ENCODE results near the gene FAM114A1. TPM values are rescaled to one million over a fixed set of nuclear protein-coding genes. Genes with fewer than 3 reads are reported as not detected.

FAM114A1 gene
- total and polyA plus RNA-seq, 2 experiments from 2014 or later, result 32.2 to 39.9 TPM

DNA sequence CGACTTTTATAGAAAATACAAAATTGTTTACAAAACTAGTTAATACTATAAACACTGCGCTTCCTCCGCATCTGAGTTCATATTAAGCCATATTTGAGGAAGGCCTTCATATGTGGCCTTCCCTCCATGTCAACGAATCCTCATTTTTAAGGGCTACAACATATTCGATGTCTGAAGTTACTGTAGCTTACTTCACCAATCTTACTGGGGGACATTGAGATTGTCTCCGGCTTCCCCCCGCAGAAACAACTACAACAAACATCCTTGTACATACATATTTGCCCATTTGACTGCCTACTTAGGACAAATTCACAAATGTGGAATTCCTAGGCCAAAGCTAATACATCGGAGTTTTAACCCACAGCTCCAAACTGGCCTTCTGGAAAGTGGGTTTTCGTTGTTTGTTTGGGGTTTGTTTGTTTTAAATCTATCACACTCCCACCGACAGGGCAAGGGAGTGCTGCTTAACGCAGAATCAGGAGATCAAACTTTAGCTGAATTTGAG is 581 bp upstream of the FAM114A1 start:
- no peak for DNase-seq (ENCODE audit: low read depth in 1 of 2, low spot score in 1 of 2)
- Histone ChIP-seq H3K9me3 (ENCODE audit: low read depth) (no peaks in the 10 kb centered on the region), H3K4me3 (peak overlapping the region; percentile 44), H3K36me3 (no peaks in the 10 kb centered on the region), H3K4me1 (ENCODE audit: low read depth) (peaks cover 7% of the 10 kb centered on the region), H3K27ac (peak overlapping the region; percentile 77), H3K27me3 (no peaks in the 10 kb centered on the region)
- no peak for TF ChIP-seq CTCF (IDR thresholded peaks at IDR 0.05; ENCODE audit: low read depth, low read length)

DNA sequence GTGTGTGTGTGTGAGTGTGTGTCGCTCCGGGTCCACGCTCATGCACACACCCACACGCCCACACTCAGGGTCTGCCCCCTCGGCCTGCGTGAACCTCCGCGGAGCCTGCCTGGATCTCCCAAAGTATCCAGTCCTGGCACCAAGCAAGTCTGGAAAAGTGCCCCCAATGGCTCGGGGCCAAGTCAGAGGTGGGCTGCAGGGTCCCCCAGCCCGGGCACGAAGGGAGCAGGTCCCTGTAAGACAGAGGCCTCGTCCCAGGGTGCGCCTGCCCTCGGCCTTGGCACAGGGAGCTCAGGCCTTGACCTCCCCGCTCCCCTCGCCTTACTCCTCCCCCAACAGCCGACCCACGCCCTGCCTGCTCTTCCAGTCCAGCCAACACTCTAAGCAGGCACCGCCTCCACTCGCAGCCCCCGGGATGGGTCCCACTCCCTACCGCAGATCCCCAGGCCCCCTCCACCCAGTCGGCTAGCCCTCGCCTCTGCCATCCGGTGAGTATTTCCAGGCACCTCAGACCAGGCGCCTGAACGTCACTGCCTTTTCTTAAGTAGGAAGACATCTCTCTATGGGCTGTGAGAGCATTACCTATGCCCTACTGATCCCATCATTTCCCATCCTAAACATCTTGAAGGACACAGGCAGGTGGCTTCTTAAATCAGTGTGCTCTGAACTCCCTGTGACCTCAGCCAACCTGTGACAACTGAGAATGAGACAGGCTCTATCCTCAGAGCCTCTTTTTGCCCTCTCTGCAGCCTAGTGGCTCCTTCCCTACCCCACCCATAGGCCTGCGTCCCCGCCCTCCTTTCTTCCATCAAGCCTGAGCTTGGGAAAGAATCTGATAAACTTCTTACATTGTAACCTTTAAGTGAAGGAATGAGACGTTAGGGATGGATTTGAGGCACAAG is 704 bp downstream of the FAM114A1 start:
- Histone ChIP-seq H3K4me1 (ENCODE audit: low read depth) (peaks cover 7% of the 10 kb centered on the region), H3K27me3 (no peaks in the 10 kb centered on the region), H3K27ac (peak overlapping the region; percentile 77), H3K4me3 (peak overlapping the region; percentile 44), H3K9me3 (ENCODE audit: low read depth) (no peaks in the 10 kb centered on the region), H3K36me3 (no peaks in the 10 kb centered on the region)
- TF ChIP-seq CTCF (IDR thresholded peaks at IDR 0.05; ENCODE audit: low read depth, low read length), result no peak
- DNase-seq (ENCODE audit: low read depth in 1 of 2, low spot score in 1 of 2), result peak; percentile 41 to 48

DNA sequence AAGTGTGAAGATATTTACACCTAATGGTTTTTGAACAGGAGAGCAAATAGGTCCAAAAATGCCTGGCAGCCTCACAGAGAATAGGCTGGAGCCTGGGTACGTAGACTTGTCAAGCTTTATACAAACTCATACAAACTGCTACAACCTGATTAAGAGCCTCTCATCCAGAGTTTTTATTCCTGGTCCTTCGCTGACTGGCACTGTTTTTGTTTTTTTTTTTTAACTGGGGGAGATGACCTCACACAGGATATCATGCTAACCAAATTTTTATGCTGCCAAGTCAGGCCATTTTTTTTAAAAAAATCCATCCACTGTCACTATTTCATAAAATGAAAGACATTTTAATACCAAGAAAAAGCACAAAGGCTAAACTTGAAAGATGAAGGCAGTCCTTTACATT is 1.9 kb downstream of the FAM114A1 start:
- Histone ChIP-seq H3K4me3 (no peak overlapping the region), H3K9me3 (ENCODE audit: low read depth) (no peaks in the 10 kb centered on the region), H3K27me3 (no peaks in the 10 kb centered on the region), H3K4me1 (ENCODE audit: low read depth) (peaks cover 7% of the 10 kb centered on the region), H3K36me3 (no peaks in the 10 kb centered on the region), H3K27ac (no peak overlapping the region)
- DNase-seq (ENCODE audit: low read depth in 1 of 2, low spot score in 1 of 2), result no peak
- TF ChIP-seq CTCF (IDR thresholded peaks at IDR 0.05; ENCODE audit: low read depth, low read length), result no peak

GRCh38 chr4:38870098-38870808 is 2.6 kb downstream of the FAM114A1 start:
- DNase-seq (ENCODE audit: low read depth in 1 of 2, low spot score in 1 of 2), result no peak
- Histone ChIP-seq H3K27me3 (no peaks in the 10 kb centered on the region), H3K27ac (no peak overlapping the region), H3K4me3 (no peak overlapping the region), H3K9me3 (ENCODE audit: low read depth) (no peaks in the 10 kb centered on the region), H3K36me3 (no peaks in the 10 kb centered on the region), H3K4me1 (ENCODE audit: low read depth) (peaks cover 7% of the 10 kb centered on the region)
- TF ChIP-seq CTCF (IDR thresholded peaks at IDR 0.05; ENCODE audit: low read depth, low read length), result no peak

DNA sequence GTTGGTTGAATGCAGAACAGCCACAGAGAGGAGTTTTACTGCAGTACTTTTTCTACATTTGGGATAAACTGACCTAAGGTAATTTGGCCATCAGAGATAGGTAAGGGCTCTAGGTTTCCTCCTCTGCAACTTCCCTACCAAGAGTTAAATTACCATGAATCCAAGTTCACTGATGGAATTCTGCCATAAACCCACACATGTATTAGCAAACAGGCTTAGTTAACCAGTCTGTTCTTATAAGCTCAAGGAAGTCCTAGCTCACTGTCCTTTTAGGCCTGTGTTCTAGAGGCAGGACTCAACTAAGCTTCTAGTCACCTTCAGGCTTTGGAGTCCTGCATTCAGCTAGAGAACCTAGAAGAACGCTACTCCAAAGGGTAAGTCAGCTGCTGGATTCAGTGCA is 4.0 kb downstream of the FAM114A1 start:
- H3K27ac ChIP-seq, result no peak overlapping the region

More for the DNA sequence above, 4.0 kb downstream of the FAM114A1 start:
- no peaks in the 10 kb centered on the region for H3K27me3 ChIP-seq
- no peak overlapping the region for H3K4me3 ChIP-seq
- H3K4me1 ChIP-seq (ENCODE audit: low read depth), result peaks cover 7% of the 10 kb centered on the region
- no peak for DNase-seq (ENCODE audit: low read depth in 1 of 2, low spot score in 1 of 2)
- no peaks in the 10 kb centered on the region for H3K9me3 ChIP-seq (ENCODE audit: low read depth)
- no peak for TF ChIP-seq CTCF (IDR thresholded peaks at IDR 0.05; ENCODE audit: low read depth, low read length)
- H3K36me3 ChIP-seq, result no peaks in the 10 kb centered on the region
